Kidney tubule cell (primary cell): Measurements from ENCODE around the gene TMEM9.

Experiments
- DNase-seq: peaks from one replicate; pipeline ENCODE4 v3.0.0-alpha.2; 2018; ENCODE audit warnings: low spot score

Gene TMEM9

GRCh38 chr1:201108614-201109013 is 45.7 kb downstream of the TMEM9 start:
- no peak for DNase-seq

DNA sequence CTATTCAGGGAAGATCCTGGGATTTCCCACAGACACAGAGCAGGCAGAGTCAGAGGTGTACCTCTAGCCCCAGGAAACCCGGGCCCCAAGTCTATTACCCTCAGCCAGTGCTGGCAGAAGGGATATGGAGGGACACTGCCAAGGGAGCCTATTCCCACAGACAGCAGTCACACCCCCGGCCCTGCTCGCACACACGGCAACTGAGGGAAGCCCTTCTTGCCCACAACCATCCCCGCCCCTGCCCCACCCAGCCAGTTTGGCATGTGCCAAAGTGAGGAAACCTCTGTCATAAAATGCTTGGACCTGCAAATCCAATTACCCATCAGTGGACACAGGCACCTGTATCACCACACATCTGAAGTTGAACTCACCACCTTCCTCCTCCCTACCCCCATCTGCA is 48.6 kb downstream of the TMEM9 start:
- DNase-seq = no peak

- DNase-seq = no peak
Observed at GRCh38 chr1:201104141-201104540, 50.1 kb downstream of the TMEM9 start.

DNA sequence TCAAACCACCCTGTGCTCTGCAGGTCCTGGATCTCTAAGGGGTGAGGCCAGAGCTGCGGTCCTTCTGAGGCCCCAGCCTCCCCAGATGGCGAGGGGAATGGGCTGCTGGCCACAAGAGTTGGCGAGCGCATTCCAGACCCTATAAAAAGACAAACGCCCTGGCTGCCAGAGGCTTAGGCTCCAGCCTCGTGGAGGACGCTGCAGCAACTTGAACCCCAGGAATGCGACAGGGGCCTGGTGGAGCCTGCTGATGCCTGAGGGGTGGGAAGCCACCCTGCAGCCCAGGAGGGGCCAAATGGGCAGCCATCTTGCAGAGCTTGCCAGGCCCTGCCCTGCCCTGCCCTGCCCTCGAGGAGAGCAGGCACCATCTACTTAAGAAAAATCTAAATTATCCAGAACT is 50.6 kb downstream of the TMEM9 start:
- DNase-seq = no peak

DNA sequence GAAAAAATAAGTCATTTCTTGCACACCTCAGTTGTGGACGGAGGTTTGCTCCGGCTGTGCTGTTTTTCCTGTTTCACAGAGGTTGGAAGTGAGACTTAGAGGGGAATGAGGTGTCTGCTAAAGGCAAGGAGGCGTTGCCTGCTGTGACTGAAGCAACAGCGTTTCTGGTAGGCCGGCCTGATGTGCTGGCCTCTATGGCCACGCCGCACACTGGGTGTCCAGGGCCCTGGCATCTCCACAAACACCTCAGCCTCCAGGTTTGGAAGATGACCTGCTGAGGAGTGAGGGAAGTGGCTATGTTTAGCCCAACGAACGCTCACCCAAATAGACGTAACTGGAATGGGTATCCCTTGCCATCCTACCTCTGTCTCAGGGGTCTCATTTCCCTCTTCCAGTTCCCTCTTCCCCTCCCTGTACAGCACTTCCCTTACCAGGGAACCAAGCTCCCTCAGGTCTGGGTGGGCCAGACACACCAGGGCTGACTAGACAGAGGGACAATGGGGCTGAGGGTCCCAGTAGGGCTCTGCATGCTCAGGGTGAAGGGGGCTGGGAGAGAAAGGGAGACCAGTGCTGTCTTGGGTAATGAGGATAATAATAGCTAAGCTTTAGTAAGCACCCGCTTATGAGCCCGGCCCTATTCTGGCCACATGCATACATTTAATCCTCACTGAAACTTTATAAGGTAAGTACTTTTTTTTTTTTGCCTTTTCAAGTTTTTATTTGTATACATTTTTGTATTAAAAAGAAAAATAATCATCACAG is 53.9 kb downstream of the TMEM9 start:
- no peak for DNase-seq

DNA sequence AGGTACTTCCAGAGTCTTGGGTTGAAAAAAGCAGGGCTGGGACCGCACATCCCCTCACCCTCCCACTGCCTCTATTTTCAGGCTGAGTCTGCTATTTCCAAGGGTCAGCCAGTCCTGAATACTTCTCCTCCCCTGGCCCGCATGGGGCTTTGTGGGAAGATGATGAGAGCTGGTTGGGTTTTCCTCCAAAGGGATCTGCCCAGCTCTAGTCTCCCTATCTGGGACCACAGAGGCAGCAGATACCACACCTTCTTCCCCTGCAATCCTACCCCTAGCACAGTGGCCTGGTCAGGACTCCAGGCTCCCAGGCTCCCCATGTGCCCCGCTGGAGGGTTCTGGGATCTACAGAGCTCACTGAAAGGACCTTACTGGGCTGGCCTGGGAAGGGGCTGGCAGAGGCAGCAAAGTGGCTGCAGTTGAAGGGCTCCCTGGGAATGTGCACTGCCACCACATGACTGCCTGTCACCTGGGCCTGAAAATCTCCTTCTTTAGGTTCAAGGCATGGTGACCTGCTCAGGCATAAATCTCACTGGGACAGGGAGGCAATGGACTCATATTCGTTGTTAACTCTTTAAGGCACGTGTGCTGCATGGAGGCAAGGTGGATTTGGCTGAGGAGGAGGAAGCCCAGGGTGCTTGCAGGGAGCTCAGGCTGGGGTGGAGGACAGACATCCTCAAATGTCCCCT is 55.1 kb downstream of the TMEM9 start:
- DNase-seq = no peak

DNA sequence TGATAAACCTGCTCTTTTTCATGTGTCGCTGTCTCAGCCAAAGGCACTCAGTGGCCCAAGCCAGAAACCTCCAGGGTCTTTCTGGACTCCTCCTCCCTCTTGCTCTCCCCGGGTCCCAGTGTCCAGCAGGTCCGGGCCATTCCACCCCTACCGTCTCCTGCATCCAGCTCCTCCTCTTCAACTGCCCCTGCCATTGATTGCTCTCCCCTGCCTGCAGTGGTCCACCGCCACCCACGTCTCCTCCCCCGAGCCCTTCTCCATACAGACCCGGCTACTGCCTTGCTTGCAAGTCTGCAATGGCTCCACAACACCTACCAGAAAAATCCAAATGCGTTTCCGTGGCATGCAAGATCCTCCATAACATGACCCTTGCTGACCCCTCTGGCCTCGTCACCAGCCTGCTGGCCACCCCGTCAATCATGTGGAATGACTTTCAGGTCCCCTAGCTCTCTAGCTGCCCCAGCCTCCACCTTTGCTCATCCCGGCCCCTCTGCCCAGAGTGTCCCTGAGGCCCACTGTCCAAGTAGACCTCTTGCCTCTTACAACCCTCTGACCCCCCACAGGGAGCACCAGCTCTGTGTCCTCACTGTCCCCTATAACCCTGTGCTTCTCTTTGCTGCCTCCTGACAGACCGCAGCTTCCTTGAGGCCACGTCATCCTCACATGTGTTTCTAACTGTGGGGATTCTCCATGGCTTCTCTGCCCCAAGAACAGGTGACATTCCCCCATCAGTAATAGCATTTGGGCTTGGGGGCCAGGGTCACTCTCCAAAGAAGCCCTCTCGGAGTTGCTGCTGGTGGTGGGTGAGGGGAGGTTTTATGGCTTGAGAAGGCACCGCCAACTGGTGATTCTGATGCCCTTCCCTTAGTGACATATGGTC is 57.1 kb downstream of the TMEM9 start:
- DNase-seq = no peak

GRCh38 chr1:201096041-201096461 is 58.2 kb downstream of the TMEM9 start:
- DNase-seq = peak; percentile 42

DNA sequence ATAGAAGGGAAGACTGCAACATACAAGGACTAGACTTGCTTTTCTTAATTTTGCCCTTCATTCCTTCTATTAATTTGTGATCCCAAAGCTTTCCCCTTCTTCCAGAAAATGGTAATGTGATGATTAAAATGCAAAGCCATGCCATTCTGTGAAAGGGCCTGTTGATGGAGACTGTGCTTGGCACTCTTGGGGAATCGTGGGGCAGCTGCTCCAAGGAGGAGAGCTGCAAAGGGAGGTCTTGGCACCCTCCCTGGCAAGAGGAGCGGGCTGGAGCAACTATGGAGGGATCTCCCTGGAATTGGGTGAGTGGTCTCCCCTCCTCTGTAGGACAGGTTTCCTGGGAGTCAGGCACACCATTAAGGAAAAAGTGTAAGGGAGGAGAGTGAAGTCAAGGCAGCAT is 58.7 kb downstream of the TMEM9 start:
- DNase-seq = no peak

GRCh38 chr1:201094832-201095231 is 59.4 kb downstream of the TMEM9 start:
- no peak for DNase-seq

DNA sequence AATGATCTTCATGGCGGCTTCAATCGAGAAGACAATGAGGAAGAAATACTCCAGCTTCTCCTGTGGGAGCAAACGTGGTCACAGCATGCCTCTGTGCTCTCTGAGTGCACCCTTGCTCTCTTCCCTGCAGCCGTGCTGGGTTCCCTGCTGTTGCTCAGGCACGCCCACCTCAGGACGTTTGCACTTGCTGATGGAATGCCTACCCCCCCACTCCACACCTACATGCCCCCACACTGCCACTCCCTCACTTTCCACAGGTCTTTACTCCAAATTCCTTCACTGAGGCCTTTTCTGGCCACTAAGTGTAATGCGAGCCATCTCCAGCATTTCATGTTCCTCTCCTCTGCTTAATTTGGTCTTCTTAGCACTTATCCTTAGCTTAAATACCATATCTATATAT is 60.3 kb downstream of the TMEM9 start:
- DNase-seq = no peak

DNA sequence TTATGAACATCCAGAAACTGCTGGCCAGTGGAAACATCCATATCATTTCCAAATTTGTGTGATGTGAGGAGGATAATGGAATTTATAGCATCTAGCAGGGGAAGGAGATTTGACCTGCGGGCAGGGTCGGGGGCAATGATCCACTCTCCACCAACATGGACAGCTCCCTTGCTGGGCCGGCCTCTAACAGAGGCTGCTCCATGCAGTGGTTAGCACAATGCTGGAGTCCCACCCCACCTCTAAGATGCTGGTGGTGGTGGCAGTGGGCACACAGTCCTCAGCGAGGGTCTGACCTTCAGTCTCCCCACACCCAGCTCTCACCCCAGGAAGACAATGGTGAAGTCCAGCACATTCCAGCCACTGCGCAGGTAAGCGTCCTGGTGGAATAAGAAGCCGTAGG is 60.7 kb downstream of the TMEM9 start:
- DNase-seq = no peak

GRCh38 chr1:201092738-201093137 is 61.5 kb downstream of the TMEM9 start:
- no peak for DNase-seq

GRCh38 chr1:201091256-201091655 is 63.0 kb downstream of the TMEM9 start:
- no peak for DNase-seq

DNA sequence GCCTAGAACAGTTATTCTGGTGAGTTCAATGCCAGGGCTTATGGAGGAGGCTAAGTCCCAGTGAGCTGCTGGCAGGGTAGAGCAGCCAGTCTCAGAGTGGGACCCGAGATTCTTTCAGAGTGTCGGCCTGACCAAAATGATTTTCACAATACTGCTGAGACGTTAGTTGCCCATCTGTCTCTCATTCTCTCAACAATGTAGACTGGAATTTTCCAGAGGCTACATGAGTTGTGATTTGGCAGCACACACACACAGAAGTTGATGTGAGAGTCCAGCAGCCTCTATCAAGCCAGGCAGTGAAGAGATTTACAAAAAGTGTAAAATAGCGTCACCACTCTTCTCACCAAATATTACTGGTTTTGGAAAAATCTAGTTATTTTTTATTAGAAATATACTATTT is 63.7 kb downstream of the TMEM9 start:
- no peak for DNase-seq

GRCh38 chr1:201089596-201089995 is 64.7 kb downstream of the TMEM9 start:
- no peak for DNase-seq

DNA sequence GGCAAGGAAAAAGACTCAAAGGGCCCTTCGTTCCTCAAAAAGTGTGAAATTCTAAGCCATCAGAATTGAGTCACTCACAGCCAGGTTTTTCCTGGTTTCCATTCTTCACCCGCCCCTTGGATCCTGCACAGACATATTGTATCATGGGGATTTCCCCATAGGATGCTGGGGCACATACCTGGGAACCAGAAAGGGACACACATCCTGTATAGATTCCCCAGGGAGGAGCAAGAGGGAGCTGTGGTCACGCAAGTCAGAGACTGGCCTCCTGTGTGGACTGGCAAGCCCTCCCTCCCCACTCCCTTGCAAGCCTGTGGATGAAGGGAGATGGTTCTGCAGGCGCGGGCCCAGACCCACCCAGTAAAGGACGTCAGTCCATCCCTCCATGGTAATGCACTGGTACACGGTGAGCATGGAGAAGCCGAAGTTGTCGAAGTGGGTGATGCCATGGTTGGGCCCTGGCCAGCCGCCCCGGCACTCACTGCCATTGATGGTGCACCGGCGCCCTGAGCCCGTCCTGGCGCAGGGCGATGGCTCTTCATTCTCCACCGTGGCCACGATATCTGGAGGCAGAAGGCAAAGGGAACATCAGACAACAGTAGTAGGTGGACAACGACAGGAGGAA is 65.3 kb downstream of the TMEM9 start:
- peak; percentile 20 for DNase-seq

- no peak for DNase-seq
Observed at GRCh38 chr1:201088395-201088794, 65.9 kb downstream of the TMEM9 start.

DNA sequence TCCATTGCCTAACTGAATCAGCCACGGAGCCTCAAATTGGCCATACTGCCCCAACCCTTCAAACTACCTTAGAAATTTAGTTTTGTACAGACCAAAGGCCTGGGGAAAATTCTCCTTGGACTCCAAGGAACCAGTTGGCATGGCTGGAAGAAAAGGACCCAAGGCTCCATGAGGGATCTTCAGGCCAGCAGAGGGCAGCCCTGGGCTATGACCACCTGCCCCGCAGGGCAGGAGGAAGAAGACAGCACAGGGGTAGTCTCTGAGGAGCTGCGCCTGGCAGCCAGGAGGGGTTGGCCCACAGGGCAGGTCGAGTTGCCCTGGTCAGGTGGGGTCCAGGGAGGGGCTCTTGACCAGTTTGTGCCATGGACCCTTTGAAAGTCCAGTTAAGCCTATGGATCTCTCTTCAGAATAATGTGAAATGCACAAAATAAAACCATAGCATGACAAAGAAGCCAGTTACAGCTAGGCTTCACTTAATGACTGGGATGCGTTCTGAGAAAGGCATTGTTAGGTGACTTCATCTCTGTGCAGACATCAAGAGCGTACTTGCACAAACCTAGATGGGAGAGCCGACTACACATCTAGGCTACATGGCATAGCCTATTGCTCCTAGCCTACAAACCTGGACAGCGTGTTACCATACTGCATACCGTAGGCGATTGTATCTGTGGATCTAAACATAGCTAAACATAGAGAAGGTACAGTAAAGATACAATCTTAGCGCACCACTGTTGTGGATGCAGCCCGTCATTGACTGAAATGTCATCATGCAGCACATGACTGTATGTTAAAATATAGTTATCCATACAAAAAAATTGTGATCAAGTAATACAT is 68.2 kb downstream of the TMEM9 start:
- peak; percentile 69 for DNase-seq
